AG04450 (cell line): ENCODE measurements around the gene TNFSF9. TPM values are rescaled to one million over a fixed set of nuclear protein-coding genes. Genes with fewer than 3 reads are reported as not detected.
"Not testable (repeated sequence)": the region's sequence is repeated elsewhere in the genome, so short reads cannot be mapped to it uniquely, and the experiment has no call there.

ENCODE experiments used
- CTCF ChIA-PET: fragments of 300-600, 350-600 bp; formaldehyde crosslinking; extraction: SDS; loops from one replicate; lab custom pipeline; 2022; ENCODE audit warnings: antibody characterized with exemption, inconsistent platforms; lab: Charles Lee
- POLR2A ChIA-PET: fragments of 350-600 bp; formaldehyde crosslinking; extraction: SDS; loops from one replicate; lab custom pipeline; 2021; ENCODE audit warnings: antibody characterized with exemption, inconsistent platforms; lab: Yijun Ruan, JAX
- DNase-seq: peaks from one replicate; pipeline ENCODE4 v3.0.0-alpha.2; 2011; ENCODE audit warnings: low read depth, low spot score
- H3K27ac ChIP-seq: one replicate; pipeline ENCODE4 v1.5.1; 2012; ENCODE audit warnings: low read depth, low read length, control low read depth
- H3K27me3 ChIP-seq: one replicate; pipeline ENCODE4 v1.6.0; 2012; ENCODE audit warnings: low read length; ENCODE audit not compliant: control insufficient read depth, insufficient read depth
- H3K4me3 ChIP-seq: 2 replicates; pipeline ENCODE4 v1.5.1; 2011; ENCODE audit warnings: mild to moderate bottlenecking, low read depth, low read length, control low read depth
- H3K9me3 ChIP-seq: 2 replicates; pipeline ENCODE4 v1.5.1; 2012; ENCODE audit warnings: low read length; ENCODE audit not compliant: control insufficient read depth, insufficient read depth
- CTCF ChIP-seq: IDR thresholded peaks from 2 replicates; pipeline ENCODE4 v1.5.1; 2011; ENCODE audit warnings: low read depth, low read length, control low read depth, inconsistent platforms
- polyA plus RNA-seq: library from polyadenylated mRNA; depleted of rRNA; stranded (reverse); fragments of >200 nt; gene quantifications from 2 replicates; pipeline ENCODE4 v1.2.3, GENCODE V29; 2011

The TNFSF9 gene
- polyA plus RNA-seq, 1 experiment: 0.14 TPM

GRCh38 chr19:6551091-6551490 lies 20.3 kb downstream of the TNFSF9 start:
- DNase-seq: no peak
- CTCF ChIA-PET: no interaction called here
- Histone ChIP-seq H3K27ac (no peak overlapping the region), H3K27me3 (no peaks in the 10 kb centered on the region), H3K9me3 (peaks cover 11% of the 10 kb centered on the region; the same call in 1 of the 2 replicates), H3K4me3 (no peak overlapping the region)
- TF ChIP-seq CTCF: no peak
- POLR2A ChIA-PET: interaction anchor here (0.5 kb wide), 1 partner anchor 28 kb away, joined by 11 read pairs; no protein-coding TSS in a partner anchor

- Histone ChIP-seq H3K27ac (no peak overlapping the region), H3K27me3 (no peaks in the 10 kb centered on the region), H3K4me3 (no peak overlapping the region), H3K9me3 (peaks cover 11% of the 10 kb centered on the region; the same call in 1 of the 2 replicates)
- DNase-seq: no peak
- ChIA-PET POLR2A (no interaction called here), CTCF (no interaction called here)
- no peak for TF ChIP-seq CTCF
Observed at GRCh38 chr19:6551607-6552450, 21.0 kb downstream of the TNFSF9 start.

GRCh38 chr19:6556043-6556449 lies 25.2 kb downstream of the TNFSF9 start:
- no peak for TF ChIP-seq CTCF
- CTCF ChIA-PET: no interaction called here
- no peak for DNase-seq
- Histone ChIP-seq H3K4me3 (no peak overlapping the region), H3K27me3 (no peaks in the 10 kb centered on the region), H3K27ac (no peak overlapping the region), H3K9me3 (peaks cover 11% of the 10 kb centered on the region; the same call in 1 of the 2 replicates)
- POLR2A ChIA-PET: no interaction called here

- Histone ChIP-seq H3K27me3 (no peaks in the 10 kb centered on the region), H3K27ac (no peak overlapping the region), H3K9me3 (peaks cover 6% of the 10 kb centered on the region; the same call in 1 of the 2 replicates), H3K4me3 (no peak overlapping the region)
- POLR2A ChIA-PET: no interaction called here
- DNase-seq: no peak
- no peak for TF ChIP-seq CTCF
- CTCF ChIA-PET: no interaction called here
Observed at GRCh38 chr19:6556480-6557195, 25.8 kb downstream of the TNFSF9 start.

GRCh38 chr19:6562437-6562836 lies 31.6 kb downstream of the TNFSF9 start:
- DNase-seq, H3K27me3 ChIP-seq, CTCF ChIA-PET, POLR2A ChIA-PET, H3K4me3 ChIP-seq, H3K9me3 ChIP-seq, H3K27ac ChIP-seq: not testable (repeated sequence)
